HEK293T (cell line): Measurements from ENCODE around the gene ASIC4.

Experiments used
- CTCF ChIA-PET: fragments of 350-600 bp; formaldehyde crosslinking; extraction: SDS; loops from one replicate; lab custom pipeline; 2021; ENCODE audit warnings: antibody characterized with exemption, inconsistent platforms; lab: Yijun Ruan, JAX
- POLR2A ChIA-PET: fragments of 350-600 bp; formaldehyde crosslinking; extraction: SDS; loops from one replicate; lab custom pipeline; 2020; ENCODE audit warnings: antibody characterized with exemption, inconsistent platforms; lab: Yijun Ruan, JAX
- DNase-seq: peaks from one replicate; pipeline ENCODE4 v3.0.0; 2012; ENCODE audit warnings: mixed read lengths; ENCODE audit errors: extremely low spot score
- ARNT ChIP-seq: fragments of 450-650 bp; IDR thresholded peaks from 2 replicates; pipeline ENCODE4 v1.6.1; 2017; ENCODE audit warnings: mild to moderate bottlenecking
- BHLHE40 ChIP-seq: fragments of 450-650 bp; IDR thresholded peaks from 2 replicates; pipeline ENCODE4 v1.6.1; 2016; ENCODE audit warnings: mild to moderate bottlenecking, moderate library complexity, borderline replicate concordance
- CTBP1 ChIP-seq: fragments of 450-650 bp; IDR thresholded peaks from 2 replicates; pipeline ENCODE4 v1.6.1; 2016; ENCODE audit warnings: borderline replicate concordance
- ELF4 ChIP-seq: fragments of 450-650 bp; IDR thresholded peaks from 2 replicates; pipeline ENCODE4 v1.6.1; 2017; ENCODE audit warnings: antibody characterized with exemption
- FOXA1 ChIP-seq: fragments of 450-650 bp; IDR thresholded peaks from 2 replicates; pipeline ENCODE4 v1.6.1; 2016; ENCODE audit warnings: mild to moderate bottlenecking
- FOXK2 ChIP-seq: fragments of 450-650 bp; IDR thresholded peaks from 2 replicates; pipeline ENCODE4 v1.6.1; 2016; ENCODE audit warnings: mild to moderate bottlenecking
- FOXM1 ChIP-seq: fragments of 450-650 bp; IDR thresholded peaks from 2 replicates; pipeline ENCODE4 v1.6.1; 2017; ENCODE audit warnings: mild to moderate bottlenecking, borderline replicate concordance
- HDGF ChIP-seq: fragments of 450-650 bp; IDR thresholded peaks from 2 replicates; pipeline ENCODE4 v1.6.1; 2017; ENCODE audit warnings: antibody characterized with exemption, borderline replicate concordance
- L3MBTL2 ChIP-seq: fragments of 450-650 bp; conservative IDR thresholded peaks from 2 replicates; pipeline ENCODE4 v1.6.1; 2016; ENCODE audit warnings: mild to moderate bottlenecking
- LEF1 ChIP-seq: fragments of 450-650 bp; IDR thresholded peaks from 2 replicates; pipeline ENCODE4 v1.6.1; 2017; ENCODE audit warnings: mild to moderate bottlenecking, borderline replicate concordance
- NFRKB ChIP-seq: fragments of 450-650 bp; IDR thresholded peaks from 2 replicates; pipeline ENCODE4 v1.6.1; 2016; ENCODE audit warnings: mild to moderate bottlenecking, moderate library complexity
- SP1 ChIP-seq: fragments of 450-650 bp; IDR thresholded peaks from 2 replicates; pipeline ENCODE4 v1.6.1; 2017
- SUZ12 ChIP-seq: fragments of 450-650 bp; IDR thresholded peaks from 2 replicates; pipeline ENCODE4 v1.6.1; 2016; ENCODE audit warnings: mild to moderate bottlenecking
- TARDBP ChIP-seq: fragments of 450-650 bp; IDR thresholded peaks from 2 replicates; pipeline ENCODE4 v1.6.1; 2016
- ZNF384 ChIP-seq: fragments of 450-650 bp; IDR thresholded peaks from 2 replicates; pipeline ENCODE4 v1.6.1; 2016
- TF ChIP-seq, protein P1 (sequence below): fragments of 450-650 bp; IDR thresholded peaks from 2 replicates; pipeline ENCODE4 v1.6.1; 2016

The ASIC4 gene

DNA sequence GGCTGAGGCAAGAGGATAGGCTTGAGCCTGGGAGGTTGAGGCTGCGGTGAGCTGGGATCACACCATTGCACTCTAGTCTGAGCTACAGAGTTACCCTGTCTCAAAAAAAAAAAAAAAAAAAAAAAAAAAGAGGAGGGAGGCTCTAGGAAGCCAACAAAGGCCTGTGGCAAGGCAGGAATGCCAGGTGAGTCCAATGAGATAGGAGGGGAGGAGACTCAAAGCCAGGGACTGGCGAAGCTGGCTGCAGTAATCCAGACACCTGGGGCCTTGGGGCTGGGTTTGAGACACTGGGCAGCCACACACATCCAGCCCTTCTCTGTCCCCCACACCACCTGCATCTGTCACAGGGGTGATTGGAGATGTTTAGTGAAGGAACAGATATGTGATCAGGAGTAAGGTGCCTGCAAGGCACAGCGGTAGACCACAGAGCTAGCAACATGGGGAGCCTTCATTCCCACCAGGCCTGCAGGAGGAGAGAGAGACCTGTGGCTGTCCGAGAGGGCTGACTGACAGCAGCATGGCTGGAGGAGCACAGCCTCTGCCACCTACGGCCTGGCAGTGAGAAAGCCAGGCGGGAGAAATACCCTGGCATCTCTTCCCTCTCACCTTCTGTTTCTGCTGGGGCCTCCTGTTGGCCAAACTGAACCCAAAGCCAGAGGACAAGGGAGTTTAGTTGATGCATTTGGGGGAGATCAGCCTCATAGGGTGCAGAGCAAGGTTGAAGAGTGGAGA is 19.8 kb downstream of the ASIC4 start:
- TF ChIP-seq TARDBP, result no peak
- TF ChIP-seq FOXM1, result no peak
- TF ChIP-seq CTBP1, result no peak
- no peak for TF ChIP-seq NFRKB
- no peak for TF ChIP-seq SP1
- TF ChIP-seq ARNT, result no peak
- no peak for TF ChIP-seq ZNF384
- TF ChIP-seq ELF4, result no peak
- no peak for TF ChIP-seq LEF1
- no peak for TF ChIP-seq FOXA1
- TF ChIP-seq L3MBTL2, result no peak
- POLR2A ChIA-PET, result no interaction called here
- no peak for DNase-seq
- CTCF ChIA-PET, result no interaction called here

DNA sequence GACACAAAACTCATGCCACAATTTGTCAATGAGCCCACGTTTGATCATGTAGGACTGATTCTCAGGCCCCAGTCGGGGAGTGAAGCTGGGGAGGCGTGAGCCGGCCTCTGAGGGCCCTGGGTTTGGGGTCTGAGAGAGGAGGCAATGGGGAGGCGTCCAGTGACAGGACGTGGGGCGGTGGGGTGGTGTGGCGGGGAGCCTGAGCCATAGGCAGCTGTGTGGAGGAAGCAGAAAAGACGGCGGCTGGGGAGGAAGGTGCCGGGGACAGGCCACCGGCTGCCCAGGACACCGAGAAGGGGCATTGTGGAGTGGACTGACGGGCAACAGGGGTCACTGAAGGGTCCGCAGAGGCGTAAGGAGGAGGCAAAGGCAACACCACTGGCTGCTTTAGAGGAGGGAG is 22.1 kb downstream of the ASIC4 start:
- ChIA-PET CTCF (interaction anchor here (0.6 to 1.1 kb wide), 2 partner anchors 8 to 63 kb away, joined by 3 to 4 read pairs; no protein-coding TSS in a partner anchor), POLR2A (interaction anchor here (0.9 kb wide), 1 partner anchor 35 kb away, joined by 3 read pairs; the partner anchor contains the start of gene OBSL1)
- no peak for TF ChIP-seq ZNF384
- DNase-seq, result no peak

GRCh38 chr2:219536967-219537366 is 22.7 kb downstream of the ASIC4 start:
- CTCF ChIA-PET, result interaction anchor here (0.6 to 1.1 kb wide), 2 partner anchors 9 to 62 kb away, joined by 3 to 4 read pairs; no protein-coding TSS in a partner anchor
- POLR2A ChIA-PET, result interaction anchor here (0.9 to 1.1 kb wide), 3 partner anchors 9 to 59 kb away, joined by 3 to 7 read pairs (median 3); partner anchors contain the start of gene OBSL1
- TF ChIP-seq BHLHE40 (no peak), L3MBTL2 (no peak), FOXK2 (no peak), LEF1 (no peak), SP1 (no peak), TARDBP (no peak), CTBP1 (no peak), HDGF (no peak), FOXM1 (no peak), SUZ12 (no peak)
- DNase-seq, result no peak

DNA sequence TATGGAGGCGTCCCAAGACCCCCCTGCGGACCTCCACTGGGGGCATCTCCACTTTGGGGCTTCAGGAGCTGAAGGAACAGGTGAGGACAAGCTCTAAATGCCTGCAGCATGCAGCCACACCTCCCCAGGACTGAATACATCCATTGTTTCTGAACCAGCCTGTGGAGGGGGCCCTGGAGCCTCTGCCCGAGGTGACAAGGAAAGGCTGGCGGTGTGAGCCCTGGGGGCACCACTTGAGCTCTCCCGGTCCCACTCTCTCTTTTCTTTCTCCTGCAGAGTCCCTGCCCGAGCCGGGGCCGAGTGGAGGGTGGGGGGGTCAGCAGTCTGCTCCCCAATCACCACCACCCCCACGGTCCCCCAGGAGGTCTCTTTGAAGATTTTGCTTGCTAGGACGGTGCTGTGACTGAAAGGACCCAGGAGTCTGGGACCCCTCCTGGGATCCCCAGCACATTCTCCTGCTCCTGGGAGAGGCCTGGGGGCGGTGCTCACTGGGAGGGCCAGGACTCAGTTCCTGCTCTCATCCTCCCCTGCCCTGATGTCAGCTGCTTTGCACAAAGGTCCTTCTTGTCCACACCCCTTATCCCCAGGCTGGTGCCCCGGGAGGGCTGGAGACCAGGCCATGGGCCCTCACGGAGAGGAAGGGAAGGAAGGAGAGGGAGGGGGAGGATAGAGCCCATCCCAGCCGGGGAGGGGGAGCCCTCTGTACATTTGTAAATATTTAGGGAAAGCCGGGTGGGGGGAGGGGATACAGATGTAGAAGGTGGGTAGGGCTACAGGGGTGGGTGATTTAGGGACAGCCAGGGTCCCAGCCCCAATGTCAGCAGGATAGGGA is 23.6 kb downstream of the ASIC4 start:
- no peak for TF ChIP-seq HDGF
- no peak for TF ChIP-seq CTBP1
- no peak for TF ChIP-seq BHLHE40
- TF ChIP-seq FOXM1, result no peak
- TF ChIP-seq ELF4, result no peak
- TF ChIP-seq ZNF384, result no peak
- no peak for TF ChIP-seq SUZ12
- TF ChIP-seq ARNT, result no peak
- TF ChIP-seq, protein P1, sequence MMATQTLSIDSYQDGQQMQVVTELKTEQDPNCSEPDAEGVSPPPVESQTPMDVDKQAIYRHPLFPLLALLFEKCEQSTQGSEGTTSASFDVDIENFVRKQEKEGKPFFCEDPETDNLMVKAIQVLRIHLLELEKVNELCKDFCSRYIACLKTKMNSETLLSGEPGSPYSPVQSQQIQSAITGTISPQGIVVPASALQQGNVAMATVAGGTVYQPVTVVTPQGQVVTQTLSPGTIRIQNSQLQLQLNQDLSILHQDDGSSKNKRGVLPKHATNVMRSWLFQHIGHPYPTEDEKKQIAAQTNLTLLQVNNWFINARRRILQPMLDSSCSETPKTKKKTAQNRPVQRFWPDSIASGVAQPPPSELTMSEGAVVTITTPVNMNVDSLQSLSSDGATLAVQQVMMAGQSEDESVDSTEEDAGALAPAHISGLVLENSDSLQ, result no peak
- CTCF ChIA-PET, result interaction anchor here (0.8 to 1.1 kb wide), 3 partner anchors 8 to 19 kb away, joined by 3 to 4 read pairs (median 4); no protein-coding TSS in a partner anchor
- no peak for DNase-seq
- POLR2A ChIA-PET, result interaction anchor here (1.0 to 1.1 kb wide), 2 partner anchors 9 to 58 kb away, joined by 3 to 7 read pairs; no protein-coding TSS in a partner anchor

DNA sequence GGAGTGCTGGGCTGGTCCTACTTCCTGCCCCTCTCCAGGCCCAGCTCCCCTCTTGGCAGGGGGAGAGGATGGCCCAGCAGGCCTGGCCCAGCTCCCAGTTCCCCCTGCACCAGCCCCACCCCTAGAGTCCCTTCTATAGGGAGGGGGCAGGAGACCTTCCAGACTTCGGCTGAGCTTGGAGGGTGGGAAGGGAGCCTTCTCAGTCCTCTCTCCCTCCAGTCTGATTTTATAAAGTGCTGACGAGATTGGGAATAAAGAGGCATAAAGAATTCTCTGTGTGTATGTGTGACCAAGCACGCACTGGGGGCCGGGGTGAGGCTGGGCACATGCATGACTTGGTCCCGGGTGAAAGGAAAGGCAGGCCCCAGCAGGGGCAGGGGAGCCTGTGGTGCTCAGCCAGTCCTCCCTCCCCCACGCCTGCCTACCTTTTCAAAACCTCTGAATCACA is 24.2 kb downstream of the ASIC4 start:
- ChIA-PET POLR2A (no interaction called here), CTCF (interaction anchor here (0.8 to 1.1 kb wide), 2 partner anchors 9 to 20 kb away, joined by 3 to 4 read pairs; no protein-coding TSS in a partner anchor)
- no peak for DNase-seq
- TF ChIP-seq BHLHE40 (no peak), NFRKB (no peak), ELF4 (no peak), L3MBTL2 (no peak), FOXK2 (no peak), ARNT (no peak), TARDBP (no peak), SP1 (no peak), HDGF (no peak), LEF1 (no peak), FOXA1 (no peak), CTBP1 (no peak), SUZ12 (no peak), FOXM1 (no peak)
- TF ChIP-seq, protein P1, result no peak
